NCI-H2227 (cell line): ENCODE measurements around the gene HERPUD1.

Experiments used
- DNase-seq: peaks from one replicate; lab custom pipeline; 2025; ENCODE audit not compliant: unreplicated experiment; lab: John Stamatoyannopoulos, UW

The HERPUD1 gene

GRCh38 chr16:56910654-56911539, 21.0 kb upstream of the HERPUD1 start:
- no peak for DNase-seq

- DNase-seq = no peak
Observed at GRCh38 chr16:56911771-56912571, 20.0 kb upstream of the HERPUD1 start.

- DNase-seq = no peak
Observed at GRCh38 chr16:56912746-56913708, 18.9 kb upstream of the HERPUD1 start.

DNA sequence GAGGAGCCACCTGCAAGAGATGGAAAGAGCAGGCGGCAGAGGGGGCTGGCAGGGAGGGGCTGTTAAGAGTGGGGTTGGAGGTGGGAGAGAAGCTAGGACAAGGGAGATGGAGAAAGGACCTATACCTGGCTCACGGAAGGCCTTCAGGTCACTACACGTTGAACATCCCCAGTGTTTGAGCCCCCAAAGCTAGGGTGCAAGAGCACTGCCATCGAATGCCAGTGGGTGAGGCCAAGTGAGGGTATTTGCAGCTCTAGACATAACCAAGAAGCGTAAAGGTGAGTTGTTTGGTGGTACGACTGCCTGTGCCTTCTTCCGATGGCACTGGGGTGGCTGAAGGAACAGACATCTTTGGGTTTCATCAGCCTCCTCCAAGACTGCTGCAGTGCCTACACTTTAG, 17.0 kb upstream of the HERPUD1 start:
- no peak for DNase-seq

DNA sequence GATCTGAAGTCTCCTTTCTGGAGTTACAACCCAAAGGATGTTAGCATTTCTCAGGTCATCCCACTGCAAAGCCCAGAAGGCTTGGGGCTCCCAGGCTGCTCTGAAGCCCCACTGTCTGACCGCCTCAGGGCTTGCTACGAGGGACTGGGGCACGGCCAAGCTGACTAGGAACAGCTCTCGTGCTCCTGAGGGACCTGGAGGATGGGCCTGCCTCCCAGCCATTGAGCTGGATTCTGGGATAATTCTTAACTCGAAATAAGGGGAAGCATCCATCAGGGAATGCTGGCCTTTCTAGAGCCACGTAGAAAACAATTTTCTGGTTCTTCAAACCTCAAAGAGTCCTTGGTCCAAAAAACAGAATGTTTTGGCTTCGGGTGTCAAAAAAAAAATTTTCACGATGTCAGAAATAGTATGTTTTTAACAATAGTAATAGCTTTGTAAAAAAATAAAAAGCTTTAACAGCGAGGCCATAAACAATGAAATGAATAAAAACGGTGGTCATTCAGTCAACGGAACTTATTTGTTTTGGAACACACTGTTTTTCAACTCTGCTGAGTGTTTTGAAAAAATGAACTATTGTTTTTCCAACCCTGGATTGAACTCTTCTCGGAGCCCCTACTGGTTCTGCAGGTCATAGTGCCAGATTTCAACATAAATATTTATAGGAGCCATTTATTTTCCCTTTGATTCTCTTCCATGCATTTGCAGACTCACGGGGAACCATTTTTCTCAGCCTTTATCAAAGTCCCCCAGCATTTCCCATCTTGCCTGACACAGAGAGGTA, 16.4 kb upstream of the HERPUD1 start:
- no peak for DNase-seq

- no peak for DNase-seq
Observed at GRCh38 chr16:56916571-56917403, 15.2 kb upstream of the HERPUD1 start.

DNA sequence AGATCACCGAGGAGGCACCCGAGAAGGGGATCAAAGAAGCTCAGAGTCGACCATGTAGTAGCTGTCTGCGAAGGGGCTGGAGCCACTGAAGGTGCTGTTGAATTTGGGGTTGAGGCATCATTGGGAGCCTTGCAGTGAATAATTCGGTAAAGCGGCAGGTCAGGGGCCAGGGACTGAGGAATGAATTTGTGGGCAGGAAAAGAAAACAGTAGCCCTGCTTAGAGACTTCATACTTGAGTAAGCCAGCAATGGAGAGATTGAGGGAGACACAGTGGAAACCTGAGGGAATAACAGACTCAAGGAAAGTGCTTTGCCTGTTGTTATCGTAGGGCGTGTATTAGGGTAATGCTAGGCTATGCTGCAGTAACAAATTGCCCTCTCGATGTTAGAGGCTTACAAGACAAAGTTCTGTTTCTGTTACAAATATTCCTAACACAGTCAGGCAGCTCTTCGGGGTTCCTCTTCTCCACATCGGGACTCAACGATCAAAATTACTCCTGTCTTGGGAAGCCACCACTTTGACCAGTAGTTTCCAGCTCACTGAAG, 13.4 kb upstream of the HERPUD1 start:
- DNase-seq = no peak

DNA sequence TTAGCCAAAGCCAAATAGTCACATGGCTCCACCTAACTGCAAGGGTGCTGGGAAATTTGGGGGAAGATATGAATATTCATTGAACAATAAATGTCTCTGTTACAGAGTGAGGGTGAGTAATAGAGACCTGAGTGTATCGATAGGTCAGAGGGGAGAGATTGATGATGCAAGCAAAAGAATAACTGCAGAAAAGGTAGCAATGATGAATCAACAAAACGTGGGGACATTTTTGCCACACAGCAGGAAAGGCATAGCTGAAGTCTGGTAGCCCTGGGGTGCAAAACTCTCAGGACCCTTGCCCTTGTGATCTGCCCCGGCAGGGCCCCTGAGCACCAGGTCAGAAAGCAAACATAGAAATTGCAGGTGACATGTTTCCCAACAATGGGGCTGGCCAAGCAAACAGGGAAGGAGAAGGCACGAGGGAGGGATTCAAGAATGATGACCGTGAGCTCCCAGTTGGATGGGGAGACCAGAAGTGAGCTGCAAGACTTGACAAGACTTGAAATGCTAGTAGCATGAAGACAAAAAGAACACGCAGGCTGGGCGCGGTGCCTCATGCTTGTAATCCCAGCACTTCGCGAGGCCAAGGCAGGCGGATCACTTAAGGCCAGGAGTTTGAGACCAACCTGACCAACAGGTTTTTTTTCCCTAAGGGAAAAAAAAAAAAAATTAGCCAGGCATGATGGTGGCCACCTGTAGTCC, 12.7 kb upstream of the HERPUD1 start:
- no peak for DNase-seq

DNA sequence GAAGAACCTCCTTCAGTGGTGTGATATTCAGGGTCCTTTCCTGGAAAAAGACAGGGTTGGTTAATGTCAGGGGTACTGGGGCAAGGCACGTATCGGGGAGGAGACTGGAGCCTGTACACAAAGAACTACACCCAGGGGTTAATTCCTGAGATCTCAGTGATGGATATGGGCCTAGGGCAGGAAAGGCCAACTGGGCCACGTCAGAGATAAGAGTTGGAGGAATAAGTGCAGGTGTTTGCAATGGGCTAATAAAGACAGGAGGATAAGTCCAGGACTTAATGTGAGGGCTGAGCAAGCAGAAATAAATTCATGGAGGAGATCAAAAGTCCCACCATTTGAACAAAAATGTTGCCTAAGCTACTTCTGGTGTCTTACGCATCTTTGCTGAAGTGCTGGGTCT, 10.4 kb upstream of the HERPUD1 start:
- no peak for DNase-seq

DNA sequence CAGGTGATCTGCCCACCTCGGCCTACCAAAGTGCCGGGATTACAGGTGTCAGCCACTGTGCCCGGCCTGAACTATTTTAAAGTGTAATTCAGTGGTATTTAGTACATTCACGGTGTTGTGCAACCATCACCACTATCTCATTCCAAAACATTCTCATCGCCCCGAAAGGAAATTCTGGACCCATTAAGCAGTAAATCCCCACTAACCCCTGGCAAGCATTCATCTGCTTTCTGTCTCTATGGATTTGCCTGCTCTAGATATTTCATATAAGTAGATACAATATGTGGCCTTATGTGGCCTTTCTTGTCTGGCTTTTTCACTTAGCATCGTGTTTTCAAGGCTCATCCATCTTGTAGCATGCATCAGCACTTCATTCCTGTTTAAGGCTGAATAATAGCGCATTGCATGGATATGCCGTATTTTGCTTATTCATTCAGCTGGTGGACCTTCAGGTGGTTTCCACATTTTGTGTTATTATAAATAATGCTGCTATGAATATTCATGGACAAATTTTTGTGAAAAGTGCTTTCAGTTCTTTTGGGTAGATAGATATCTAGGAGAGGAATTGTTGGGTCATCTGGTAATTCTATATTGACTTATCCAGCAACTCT, 8.4 kb upstream of the HERPUD1 start:
- no peak for DNase-seq

DNA sequence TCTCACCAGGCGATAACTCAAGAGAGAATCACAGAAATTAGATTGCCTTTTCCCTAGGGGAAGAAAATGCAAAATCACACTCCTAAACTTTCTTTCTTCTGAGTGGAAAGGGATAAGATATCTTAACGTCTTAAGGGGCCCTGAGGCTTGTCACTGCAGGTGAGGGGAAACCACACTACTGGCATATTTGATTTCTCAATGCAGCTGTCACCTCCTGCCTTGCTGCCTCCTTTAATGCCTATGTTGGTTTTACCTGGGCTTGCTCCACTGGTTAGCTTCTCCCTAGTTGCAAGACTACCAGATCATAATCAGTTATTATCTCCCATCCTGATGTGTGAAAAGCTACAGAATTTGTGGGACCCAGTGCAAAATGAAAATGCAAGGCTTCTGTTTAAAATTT, 4.5 kb upstream of the HERPUD1 start:
- DNase-seq = no peak

GRCh38 chr16:56929639-56930038, 2.3 kb upstream of the HERPUD1 start:
- DNase-seq = no peak

DNA sequence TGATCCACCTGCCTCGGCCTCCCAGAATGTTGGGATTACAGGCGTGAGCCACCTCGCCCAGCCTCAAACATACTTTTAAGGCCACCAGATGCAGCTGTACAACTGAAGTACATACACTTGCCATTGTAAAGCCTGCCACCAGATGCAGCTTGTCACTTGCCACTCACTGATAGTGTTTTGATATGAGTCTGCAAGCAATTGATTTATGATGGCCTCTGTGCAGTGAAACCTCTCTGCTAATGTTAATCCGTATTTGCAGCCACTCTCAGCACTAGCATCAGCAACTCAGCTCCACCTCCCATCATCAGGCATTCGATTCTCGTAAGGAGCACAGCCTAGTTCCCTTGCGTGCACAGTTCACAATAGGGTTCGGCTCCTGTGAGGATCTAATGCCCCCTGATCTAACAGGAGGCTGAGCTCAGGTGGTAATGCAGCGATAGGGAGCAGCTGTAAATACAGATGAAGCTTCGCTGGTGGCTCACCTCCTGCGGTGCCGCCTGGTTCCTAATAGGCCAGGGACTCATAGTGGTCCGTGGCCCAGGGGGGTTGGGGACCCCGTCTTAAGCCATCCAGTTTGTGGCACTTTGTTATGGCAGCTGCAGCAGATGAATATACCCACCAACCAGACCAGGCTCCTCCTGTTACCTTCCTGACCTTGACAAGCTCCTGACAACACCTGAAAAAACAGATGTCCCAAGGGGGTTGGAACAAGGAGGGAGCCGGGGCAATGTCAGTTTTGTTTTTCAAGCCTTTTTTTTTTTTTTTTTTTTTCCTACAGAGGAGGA, 1.3 kb upstream of the HERPUD1 start:
- DNase-seq = peak; percentile 46

DNA sequence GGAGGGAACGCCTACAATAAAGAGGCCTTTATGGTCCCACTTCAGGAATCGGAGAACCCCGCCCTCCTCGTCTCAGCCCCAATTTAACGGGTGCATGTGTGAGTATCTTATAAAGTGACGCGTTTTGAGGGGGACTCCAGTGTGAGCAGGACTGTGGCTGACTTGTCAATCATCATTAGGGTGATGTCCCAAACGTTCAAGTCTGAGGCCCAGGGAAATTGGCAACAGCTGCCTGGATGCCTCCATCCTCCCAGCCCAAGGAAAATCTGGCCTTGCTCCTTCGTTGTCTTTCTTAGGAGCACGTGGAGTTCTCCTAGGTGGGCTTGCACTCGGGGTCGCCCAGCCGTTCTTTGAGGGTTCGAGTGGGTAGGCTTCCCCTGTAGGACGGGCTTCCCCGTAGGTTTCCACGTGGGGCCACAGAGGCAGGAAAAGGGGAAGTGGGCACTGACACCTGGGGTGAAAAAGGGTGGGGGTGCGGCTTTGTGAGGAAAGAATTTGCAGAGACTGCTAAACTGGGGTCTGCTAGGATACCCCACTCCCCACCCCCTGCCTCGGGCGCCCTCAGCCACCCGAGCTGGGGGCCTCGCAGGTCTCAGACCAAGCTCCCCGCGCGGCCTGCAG, 561 bp upstream of the HERPUD1 start:
- DNase-seq = peak; percentile 46

DNA sequence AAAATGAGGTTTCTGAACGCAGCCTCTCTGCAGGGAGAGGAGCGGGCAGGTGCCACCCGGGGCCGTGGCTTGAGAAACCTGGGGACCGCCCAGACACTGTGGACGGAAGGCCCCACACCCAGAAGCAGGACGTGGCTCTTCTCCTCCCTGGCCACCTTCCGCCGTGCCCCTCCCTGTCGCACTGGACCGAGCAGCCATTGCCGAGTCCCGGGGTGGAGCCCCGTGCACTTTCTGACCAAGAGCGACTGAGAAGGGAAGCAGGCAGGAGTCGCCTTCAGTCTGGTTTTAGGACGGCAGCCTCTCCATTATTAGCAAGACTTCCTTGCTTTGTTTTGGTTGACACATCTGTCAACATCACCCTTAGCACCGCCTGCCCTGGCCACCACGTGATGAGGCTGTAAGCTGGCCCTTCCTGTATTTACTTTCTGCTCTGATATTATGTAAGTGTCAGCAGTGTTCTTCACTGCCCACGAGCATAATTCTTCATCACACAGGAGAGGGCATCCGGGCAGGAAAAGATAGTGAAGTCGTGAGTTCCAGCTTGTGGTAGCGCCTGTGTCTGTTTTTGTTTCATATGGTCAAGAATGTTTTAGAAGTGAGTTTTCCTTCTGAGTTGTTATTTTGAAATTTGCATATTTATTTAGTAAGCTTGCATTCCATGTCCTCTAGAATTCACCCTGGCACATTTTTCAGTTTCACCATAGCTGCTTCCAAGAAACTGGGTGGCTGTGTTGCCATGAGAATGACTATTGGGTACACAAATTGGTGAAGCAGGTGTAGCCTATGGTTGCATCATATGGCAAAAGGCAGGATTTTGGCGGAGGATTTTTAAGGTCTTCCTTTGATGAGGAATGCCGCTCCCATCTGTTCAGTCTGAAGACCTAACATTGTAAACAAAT, 1.0 kb downstream of the HERPUD1 start:
- DNase-seq = peak; percentile 43
